Right cardiac atrium (tissue), 5 donors: ENCODE measurements around the gene ADH6. TPM values are rescaled to one million over a fixed set of nuclear protein-coding genes. Genes with fewer than 3 reads are reported as not detected.

Experiments used
- ATAC-seq, 2 donors: fragments of 200-7000 bp; cut with Tn5 transposase; one replicate each; pipeline versions ENCODE4 v1.8.0 to v1.9.1; 2020; ENCODE audit warnings: moderate library complexity in 2 of 2, mild to moderate bottlenecking in 1 of 2
- DNase-seq, 3 donors: peaks; one replicate each; pipeline ENCODE4 v3.0.0-alpha.2; 2020
- H3K27ac ChIP-seq: one replicate; pipeline ENCODE4 v1.5.1; 2013; ENCODE audit warnings: mild to moderate bottlenecking, low read length, control low read depth, moderate library complexity
- H3K27me3 ChIP-seq: one replicate; pipeline ENCODE4 v1.6.1; 2013; ENCODE audit not compliant: control insufficient read depth, insufficient read depth
- H3K4me1 ChIP-seq: one replicate; pipeline ENCODE4 v1.6.1; 2013; ENCODE audit warnings: low read length; ENCODE audit not compliant: control insufficient read depth, insufficient read depth
- H3K4me3 ChIP-seq: one replicate; pipeline ENCODE4 v1.5.1; 2013; ENCODE audit warnings: low read length, control low read depth
- H3K9me3 ChIP-seq: one replicate; pipeline ENCODE4 v1.6.1; 2013; ENCODE audit warnings: low read length; ENCODE audit not compliant: control insufficient read depth
- WGBS: extraction: QIAGEN DNeasy Blood & Tissue Kit; methylation state at CpG from one replicate; pipeline ENCODE4 v1.1.7; 2013; 5-methylcytosine and 5-hydroxymethylcytosine counted together
- intact Hi-C, 4 donors: fragments of 100-400 bp; cut with DNase I; formaldehyde crosslinking; loops; one replicate each; pipeline versions ENCODE4 v1.11.0 to v1.14.0; 2022 to 2023
- polyA plus RNA-seq: library from polyadenylated mRNA; stranded (reverse); fragments of 200-250 nt; gene quantifications from one replicate; pipeline ENCODE4 v1.2.3, GENCODE V29; 2013
- total RNA-seq, 4 donors: library from RNA; stranded (reverse); fragmentation: NEBNext Ultra II Directional; extraction: Animal tissue kit (Norgen Biotek cat#: 25700); gene quantifications; one replicate each; pipeline ENCODE4 v1.2.1, GENCODE V29; 2021
- donor health status: healthy with polysubstance abuse.
- donor health status: DM: no; HTN: yes; CAD: no.
- donor health status: DM: no; HTN: no; CAD: no.
- donor health status: DM: no; HTN: yes; CAD: no; lungs with severe emphysema.
- donor health status: DM: yes; HTN: yes; CAD: no.

Gene ADH6
- total and polyA plus RNA-seq, 5 donors, result not detected

GRCh38 chr4:99157478-99157935 lies 61.5 kb downstream of the ADH6 start:
- H3K27me3 ChIP-seq, result no peaks in the 10 kb centered on the region
- no peaks in the 10 kb centered on the region for H3K9me3 ChIP-seq
- no peaks in the 10 kb centered on the region for H3K4me1 ChIP-seq
- DNase-seq, result no peak
- no peak for ATAC-seq
- intact Hi-C loops, result no loop called here
- no peak overlapping the region for H3K4me3 ChIP-seq
- no peak overlapping the region for H3K27ac ChIP-seq
- 80% methylated on average over 3 of the region's 3 CpGs for WGBS

DNA sequence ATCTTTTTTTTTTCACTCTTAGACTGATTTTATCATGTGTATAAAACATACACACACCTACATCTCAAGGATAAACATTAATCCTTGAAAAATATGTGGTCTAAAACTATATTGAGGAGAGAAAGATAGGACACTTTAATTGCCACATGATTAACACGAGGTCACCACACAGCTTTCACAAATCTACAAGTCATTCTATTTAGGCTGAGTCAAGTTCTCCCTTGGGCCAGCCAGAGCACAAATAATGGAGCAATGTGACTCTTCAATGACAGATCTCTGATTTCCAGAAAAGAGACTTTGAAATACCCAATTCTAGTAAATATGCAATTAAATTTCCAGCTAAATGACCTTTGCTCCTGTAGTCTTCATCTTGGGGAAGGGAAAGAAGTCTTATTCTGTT lies 62.1 kb downstream of the ADH6 start:
- Histone ChIP-seq H3K4me3 (no peak overlapping the region), H3K4me1 (no peaks in the 10 kb centered on the region), H3K9me3 (no peaks in the 10 kb centered on the region), H3K27me3 (no peaks in the 10 kb centered on the region), H3K27ac (no peak overlapping the region)
- intact Hi-C loops, result no loop called here
- WGBS, result 73% methylated on average over 1 of the region's 1 CpG
- ATAC-seq (no peak), DNase-seq (no peak)

GRCh38 chr4:99154658-99155342 lies 64.2 kb downstream of the ADH6 start:
- 91% methylated on average over 4 of the region's 4 CpGs for WGBS
- no peak overlapping the region for H3K4me3 ChIP-seq
- H3K9me3 ChIP-seq, result no peaks in the 10 kb centered on the region
- ATAC-seq (no peak), DNase-seq (no peak)
- no peaks in the 10 kb centered on the region for H3K4me1 ChIP-seq
- intact Hi-C loops, result no loop called here
- no peak overlapping the region for H3K27ac ChIP-seq
- H3K27me3 ChIP-seq, result no peaks in the 10 kb centered on the region

Other genes with a start within 250 kb of the ADH6 start
- gene METAP1, start 223.5 kb downstream of the ADH6 start, total RNA-seq, result 10 to 100 TPM; 37.0 to 53.2 (median 40.8) TPM
- 26.7 TPM for gene METAP1, start 223.5 kb downstream of the ADH6 start, polyA plus RNA-seq
- gene ADH5, start 130.5 kb downstream of the ADH6 start, total RNA-seq, result 100 to 1,000 TPM; 117 to 133 (median 128) TPM
- 105 TPM for gene ADH5, start 130.5 kb downstream of the ADH6 start, polyA plus RNA-seq
- gene ADH4, start 74.9 kb downstream of the ADH6 start, total RNA-seq, result under 1 TPM in 1 of 4 donors, not detected in 3; 0.42 TPM
- gene ADH4, start 74.9 kb downstream of the ADH6 start, polyA plus RNA-seq, result 0.48 TPM
- gene ADH1A, start 71.7 kb upstream of the ADH6 start, total RNA-seq, result 1 to 10 TPM in 2 of 4 donors, under 1 TPM in 2; 0.74 to 1.5 (median 1.1) TPM
- gene ADH1A, start 71.7 kb upstream of the ADH6 start, polyA plus RNA-seq, result not detected
- 100 to 1,000 TPM; 197 to 343 (median 260) TPM for gene ADH1B, start 102.2 kb upstream of the ADH6 start, total RNA-seq
- 164 TPM for gene ADH1B, start 102.2 kb upstream of the ADH6 start, polyA plus RNA-seq
- 1 to 10 TPM; 1.2 to 3.6 (median 2.7) TPM for gene ADH1C, start 133.5 kb upstream of the ADH6 start, total RNA-seq
- gene ADH1C, start 133.5 kb upstream of the ADH6 start, polyA plus RNA-seq, result 4.3 TPM
- gene ADH7, start 216.1 kb upstream of the ADH6 start, total RNA-seq, result not detected
- 0.02 TPM for gene ADH7, start 216.1 kb upstream of the ADH6 start, polyA plus RNA-seq